IPS DF 6.9 (cell line): ENCODE measurements around the gene IFT25.
"Not testable (repeated sequence)": the region's sequence is repeated elsewhere in the genome, so short reads cannot be mapped to it uniquely, and the experiment has no call there.

ENCODE experiments used
- DNase-seq: peaks from one replicate; pipeline ENCODE4 v3.0.0-alpha.2; 2013; ENCODE audit warnings: low read depth, low spot score
- H3K27ac ChIP-seq: one replicate; pipeline ENCODE4 v1.5.1; 2013; ENCODE audit warnings: low read length, control low read depth
- H3K27me3 ChIP-seq: 2 replicates; pipeline ENCODE4 v1.6.1; 2013; ENCODE audit warnings: mild to moderate bottlenecking, low read length; ENCODE audit not compliant: control insufficient read depth, insufficient read depth
- H3K36me3 ChIP-seq: 2 replicates; pipeline ENCODE4 v1.6.1; 2013; ENCODE audit warnings: low read length; ENCODE audit not compliant: control insufficient read depth, insufficient read depth
- H3K4me1 ChIP-seq: 2 replicates; pipeline ENCODE4 v1.6.1; 2013; ENCODE audit warnings: low read length; ENCODE audit not compliant: control insufficient read depth, insufficient read depth
- H3K4me3 ChIP-seq: 2 replicates; pipeline ENCODE4 v1.5.1; 2013; ENCODE audit warnings: mild to moderate bottlenecking, low read length
- H3K9me3 ChIP-seq: 2 replicates; pipeline ENCODE4 v1.6.1; 2013; ENCODE audit warnings: low read length, inconsistent platforms; ENCODE audit not compliant: control insufficient read depth, insufficient read depth
- WGBS: extraction: QIAGEN DNeasy Blood & Tissue Kit; methylation state at CpG from one replicate; pipeline ENCODE4 v1.1.7; 2013; ENCODE audit warnings: mixed read lengths, missing lambda C conversion rate; ENCODE audit not compliant: insufficient read length, insufficient coverage; 5-methylcytosine and 5-hydroxymethylcytosine counted together

Gene IFT25

DNA sequence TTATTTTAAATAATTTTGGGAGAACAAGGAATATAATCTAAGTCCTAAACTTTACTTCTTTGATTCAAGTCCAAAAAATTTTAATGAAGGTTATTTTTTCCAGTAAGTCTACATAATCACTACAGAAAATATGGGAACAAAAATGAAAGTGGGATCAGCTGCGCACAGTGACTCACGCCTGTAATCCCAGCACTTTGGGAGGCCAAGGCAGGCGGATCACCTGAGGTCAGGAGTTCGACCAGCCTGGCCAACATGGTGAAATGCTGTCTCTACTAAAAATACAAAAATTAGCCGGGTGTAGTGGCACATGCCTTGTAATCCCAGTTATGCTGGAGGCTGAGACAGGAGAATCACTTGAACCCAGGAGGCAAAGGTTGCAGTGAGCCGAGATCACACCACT is 61.9 kb downstream of the IFT25 start:
- not testable (repeated sequence) for H3K4me3 ChIP-seq, DNase-seq, H3K36me3 ChIP-seq, H3K27ac ChIP-seq, H3K4me1 ChIP-seq, H3K27me3 ChIP-seq, H3K9me3 ChIP-seq
- no CpG with 5 or more reads among the region's 6 CpGs for WGBS

DNA sequence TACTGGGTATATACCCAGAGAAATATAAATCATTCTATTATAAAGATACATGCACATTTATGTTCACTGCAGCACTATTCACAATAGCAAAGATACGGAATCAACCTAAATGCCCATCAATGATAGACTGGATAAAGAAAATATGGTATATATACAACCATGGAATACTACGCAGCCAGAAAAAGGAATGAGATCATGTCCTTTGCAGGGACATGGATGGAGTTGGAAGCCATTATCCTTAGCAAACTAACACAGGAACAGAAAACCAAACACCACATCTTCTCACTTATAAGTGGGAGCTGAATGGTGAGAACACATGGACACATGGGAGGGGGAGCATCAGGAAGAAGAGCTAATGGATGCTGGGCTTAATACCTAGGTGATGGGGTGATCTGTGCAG is 63.6 kb downstream of the IFT25 start:
- not testable (repeated sequence) for H3K4me3 ChIP-seq, H3K9me3 ChIP-seq, H3K4me1 ChIP-seq, H3K27me3 ChIP-seq, H3K36me3 ChIP-seq, DNase-seq, H3K27ac ChIP-seq
- no CpG with 5 or more reads among the region's 2 CpGs for WGBS

DNA sequence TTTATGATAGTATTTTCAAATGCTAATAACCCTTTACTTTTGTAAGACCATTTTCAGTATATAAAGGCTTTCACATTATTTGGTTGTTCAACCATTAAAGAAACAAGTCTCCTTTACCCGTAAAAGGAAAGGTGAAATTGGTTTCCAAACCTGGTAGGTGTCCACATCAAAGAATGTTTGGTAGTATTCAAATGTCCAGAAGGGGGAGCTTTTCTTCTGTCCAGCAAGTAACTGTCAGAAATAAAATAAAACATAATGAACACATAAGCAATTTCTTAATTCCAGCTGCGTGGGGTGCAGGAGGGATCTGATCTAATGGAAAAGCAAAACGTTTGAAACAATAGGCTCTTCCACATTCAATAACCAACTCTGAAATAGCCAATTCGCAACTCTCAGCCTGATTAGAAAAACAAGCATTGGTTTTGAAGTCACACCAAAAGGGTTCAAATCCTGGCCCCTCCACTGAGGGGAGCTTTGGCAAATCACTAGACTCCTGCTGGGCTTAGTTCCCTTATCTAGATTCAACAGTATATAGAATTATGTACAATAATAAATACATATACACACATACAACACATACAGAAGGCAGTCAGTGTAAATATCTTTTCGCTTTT is 66.9 kb downstream of the IFT25 start:
- H3K9me3 ChIP-seq: no peaks in the 10 kb centered on the region
- H3K27ac ChIP-seq: no peak overlapping the region
- H3K4me1 ChIP-seq: no peaks in the 10 kb centered on the region
- H3K27me3 ChIP-seq: no peaks in the 10 kb centered on the region
- H3K36me3 ChIP-seq: no peaks in the 10 kb centered on the region; the same call in 1 of the 2 replicates
- no CpG with 5 or more reads among the region's 5 CpGs for WGBS
- no peak overlapping the region for H3K4me3 ChIP-seq
- no peak for DNase-seq

DNA sequence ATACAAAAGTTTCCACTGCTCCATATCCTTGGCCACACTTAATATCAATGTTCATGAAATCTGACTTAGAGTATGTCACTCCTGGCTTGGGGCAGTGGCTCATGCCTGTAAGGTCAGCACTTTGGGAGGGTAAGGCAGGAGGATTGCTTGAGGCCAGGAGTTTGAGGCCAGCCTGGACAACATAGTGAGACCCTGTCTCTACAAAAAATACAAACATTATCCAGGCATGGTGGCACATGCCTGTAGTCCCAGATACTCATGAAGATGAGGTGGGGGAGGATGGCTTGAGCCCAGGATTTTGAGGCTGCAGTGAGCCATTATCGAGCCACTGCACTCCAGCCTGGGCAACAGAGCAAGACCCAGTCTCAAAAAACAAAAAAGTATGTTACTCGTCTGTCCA is 70.3 kb downstream of the IFT25 start:
- H3K27ac ChIP-seq, H3K4me1 ChIP-seq, DNase-seq, H3K9me3 ChIP-seq, H3K27me3 ChIP-seq, H3K36me3 ChIP-seq, H3K4me3 ChIP-seq: not testable (repeated sequence)
- no CpG with 5 or more reads among the region's 2 CpGs for WGBS

DNA sequence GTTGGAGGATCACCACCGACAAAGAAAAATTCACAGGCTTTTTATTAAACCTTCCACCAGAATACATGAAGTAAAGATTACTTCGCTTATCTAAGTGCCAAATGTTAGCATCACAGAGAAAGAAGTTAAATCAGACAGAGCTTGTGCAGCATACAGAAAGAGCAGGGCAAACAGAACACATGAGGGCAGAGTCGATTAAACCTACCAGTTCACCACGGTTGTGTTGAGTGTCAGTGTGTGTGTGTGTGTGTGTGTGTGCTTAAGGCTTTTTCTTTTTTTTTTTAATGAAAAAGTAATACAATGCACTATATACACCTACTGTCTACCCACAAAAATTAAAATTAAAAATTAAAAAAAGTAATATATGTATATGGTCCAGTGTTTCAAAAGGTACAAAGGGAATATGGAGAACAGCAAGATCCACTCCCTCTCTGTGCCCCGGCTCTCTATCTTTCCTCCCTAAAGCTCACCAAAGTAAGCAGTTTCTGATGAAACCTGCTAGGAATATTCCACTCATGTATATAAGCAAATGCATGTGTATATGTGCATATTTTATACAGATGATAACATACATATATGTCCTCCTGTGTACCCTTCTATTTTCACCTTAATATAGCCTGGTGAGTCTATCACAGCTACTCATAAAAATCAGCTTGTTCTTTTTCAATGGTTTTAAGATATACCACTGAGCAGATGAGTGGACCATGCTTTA is 73.6 kb downstream of the IFT25 start:
- DNase-seq: no peak
- WGBS: no CpG with 5 or more reads among the region's 5 CpGs
- H3K9me3 ChIP-seq: no peaks in the 10 kb centered on the region
- no peaks in the 10 kb centered on the region for H3K27me3 ChIP-seq
- no peak overlapping the region for H3K4me3 ChIP-seq
- H3K27ac ChIP-seq: no peak overlapping the region
- 0 out of 2 replicates have a peak, but pooled peaks cover 2% of the 10 kb centered on the region for H3K36me3 ChIP-seq
- H3K4me1 ChIP-seq: no peaks in the 10 kb centered on the region
